ENCODE measurements around the gene RPL36AL.
"Not testable (repeated sequence)": the region's sequence is repeated elsewhere in the genome, so short reads cannot be mapped to it uniquely, and the experiment has no call there.

The RPL36AL gene

GRCh38 chr14:49619273-49619672, 1.2 kb downstream of the RPL36AL start:
- DNase-seq (ENCODE audit: low read depth): not testable (repeated sequence)

GRCh38 chr14:49617852-49618519, 2.4 kb downstream of the RPL36AL start:
- no peak for DNase-seq (ENCODE audit: low read depth)

- DNase-seq (ENCODE audit: low read depth): no peak
Observed at GRCh38 chr14:49615776-49616175, 4.7 kb downstream of the RPL36AL start.

GRCh38 chr14:49614196-49614595, 6.2 kb downstream of the RPL36AL start:
- DNase-seq (ENCODE audit: low read depth): no peak

- no peak for DNase-seq (ENCODE audit: low read depth)
Observed at GRCh38 chr14:49612671-49613070, 7.8 kb downstream of the RPL36AL start.

GRCh38 chr14:49612251-49612650, 8.2 kb downstream of the RPL36AL start:
- DNase-seq (ENCODE audit: low read depth): no peak

- DNase-seq (ENCODE audit: low read depth): no peak
Observed at GRCh38 chr14:49607583-49607982, 12.8 kb downstream of the RPL36AL start.

GRCh38 chr14:49598485-49599300, 21.7 kb downstream of the RPL36AL start, which contains the start of gene LRR1:
LRR1 (plus strand) TSS chr14:49598940; CDS start chr14:49599021, 81 bp downstream.
- DNase-seq (ENCODE audit: low read depth): peak; percentile 74

- no peak for DNase-seq (ENCODE audit: low read depth)
Observed at GRCh38 chr14:49598189-49598484, 22.3 kb downstream of the RPL36AL start.

GRCh38 chr14:49594347-49595091, 25.9 kb downstream of the RPL36AL start:
- DNase-seq (ENCODE audit: low read depth): no peak

GRCh38 chr14:49593016-49593415, 27.4 kb downstream of the RPL36AL start:
- DNase-seq (ENCODE audit: low read depth): no peak

- no peak for DNase-seq (ENCODE audit: low read depth)
Observed at GRCh38 chr14:49589387-49589786, 31.0 kb downstream of the RPL36AL start.

GRCh38 chr14:49586673-49587460, 33.6 kb downstream of the RPL36AL start:
- no peak for DNase-seq (ENCODE audit: low read depth)

GRCh38 chr14:49585803-49586672, 34.4 kb downstream of the RPL36AL start, which contains the start of gene RPS29:
RPS29 (minus strand) TSS chr14:49586380; CDS start chr14:49586346, 34 bp downstream.
- peak; percentile 95 for DNase-seq (ENCODE audit: low read depth)

- DNase-seq (ENCODE audit: low read depth): not testable (repeated sequence)
Observed at GRCh38 chr14:49584981-49585640, 35.3 kb downstream of the RPL36AL start.

GRCh38 chr14:49584058-49584457, 36.4 kb downstream of the RPL36AL start:
- no peak for DNase-seq (ENCODE audit: low read depth)

GRCh38 chr14:49583629-49584028, 36.8 kb downstream of the RPL36AL start:
- no peak for DNase-seq (ENCODE audit: low read depth)

GRCh38 chr14:49582113-49582977, 38.1 kb downstream of the RPL36AL start:
- DNase-seq (ENCODE audit: low read depth): no peak

Data from activated T-helper 1 cell treated with Interleukin-2 at 50 U/mL for 16 hours (primary cell).